Thyroid gland (tissue), 4 donors: ENCODE results near the gene LHFPL4. TPM values are rescaled to one million over a fixed set of nuclear protein-coding genes. Genes with fewer than 3 reads are reported as not detected.
"Not testable (repeated sequence)": the region's sequence is repeated elsewhere in the genome, so short reads cannot be mapped to it uniquely, and the experiment has no call there.

Experiments
- DNase-seq, 2 donors: peaks; one replicate each; pipeline ENCODE4 v3.0.0-alpha.2; 2019
- H3K27ac ChIP-seq, 3 donors: fragments of 200-600 bp; sonication (generic); 1 replicate in 2 of 3; 2 replicates in 1 of 3; pipeline ENCODE4 v1.5.1; 2016 to 2019; ENCODE audit warnings: mild to moderate bottlenecking in 1 of 3, moderate library complexity in 1 of 3
- H3K27me3 ChIP-seq: fragments of 200-600 bp; sonication (generic); one replicate; pipeline ENCODE4 v1.5.1; 2019
- H3K36me3 ChIP-seq, 2 donors: fragments of 200-600 bp; sonication (generic); one replicate each; pipeline ENCODE4 v1.5.1; 2016 to 2019
- H3K4me1 ChIP-seq, 2 donors: fragments of 200-600 bp; sonication (generic); one replicate each; pipeline ENCODE4 v1.5.1; 2017 to 2019
- H3K4me3 ChIP-seq, 3 donors: fragments of 200-600 bp; sonication (generic); replicated peaks in 1 of 3; 1 replicate in 2 of 3; 2 replicates in 1 of 3; pipeline ENCODE4 v1.5.1; 2016; ENCODE audit warnings: mild to moderate bottlenecking in 1 of 3
- H3K9me3 ChIP-seq: fragments of 200-600 bp; sonication (generic); one replicate; pipeline ENCODE4 v1.5.1; 2017
- POLR2A ChIP-seq, 2 donors: fragments of 450-650 bp; IDR thresholded peaks; one replicate each; pipeline ENCODE4 v1.6.1; 2017; ENCODE audit warnings: antibody characterized with exemption in 2 of 2, mild to moderate bottlenecking in 2 of 2, moderate library complexity in 1 of 2
- WGBS, 2 donors: methylation state at CpG; one replicate each; pipeline ENCODE4 v1.1.5; 2017; 5-methylcytosine and 5-hydroxymethylcytosine counted together
- intact Hi-C: fragments of 100-400 bp; cut with DNase I; formaldehyde crosslinking; loops from one replicate; pipeline ENCODE4 v1.15.1; 2023
- total RNA-seq, 4 donors: library from RNA; depleted of rRNA; stranded (reverse); fragments of >200 nt; gene quantifications; one replicate each; pipeline ENCODE4 v1.2.3, GENCODE V29; 2016
- TF ChIP-seq, protein P1 (sequence below), 6 experiments: fragments of 200-600 bp in 3 of 6; fragments of 450-650 bp in 3 of 6; sonication (generic) in 3 of 6; IDR thresholded peaks; one replicate each; pipeline ENCODE4 v1.5.1; 2016 to 2019; ENCODE audit warnings: antibody characterized with exemption in 6 of 6, mild to moderate bottlenecking in 2 of 6, inconsistent platforms in 1 of 6, moderate library complexity in 1 of 6

Gene LHFPL4
- total RNA-seq, 4 donors from 2014 or later = 0.11 to 0.13 TPM; not detected in 2

DNA sequence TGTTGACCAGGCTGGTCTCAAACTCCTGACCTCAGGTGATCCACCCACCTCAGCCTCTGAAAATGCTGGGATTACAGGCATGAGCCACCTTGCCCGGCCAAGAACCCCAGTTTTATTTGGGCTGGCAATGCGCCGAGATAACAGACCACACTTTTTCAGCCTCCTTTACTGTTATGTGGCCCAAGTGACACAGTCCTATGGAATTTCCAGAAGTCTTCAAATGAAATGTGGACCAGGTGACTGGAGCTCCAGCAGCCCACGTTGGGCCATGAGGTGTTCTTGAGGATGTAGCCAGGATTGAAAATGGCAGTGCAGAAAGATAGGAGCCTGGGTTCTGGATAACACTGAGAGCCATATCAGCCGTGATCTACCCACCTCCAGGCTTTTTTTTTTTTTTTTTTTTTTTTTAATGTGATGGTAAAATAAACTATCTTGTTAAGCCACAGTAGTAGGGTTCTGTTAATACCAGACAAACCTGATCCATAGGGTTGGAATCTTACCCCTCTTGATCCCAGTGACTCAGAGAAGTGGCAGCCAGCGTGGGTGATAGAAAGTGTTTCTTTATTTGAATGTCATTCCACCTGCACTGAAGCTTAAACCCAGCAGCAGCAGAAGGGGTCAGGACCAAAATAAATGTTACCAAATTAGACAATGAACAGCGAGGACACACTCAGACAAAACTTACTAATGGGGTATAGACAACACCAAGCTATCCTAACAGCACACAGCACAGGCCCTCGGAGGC lies 55.6 kb downstream of the LHFPL4 start:
- H3K9me3 ChIP-seq = no peaks in the 10 kb centered on the region
- no peak overlapping the region for H3K27ac ChIP-seq
- H3K4me3 ChIP-seq = no peak overlapping the region
- intact Hi-C loops = no loop called here
- no peaks in the 10 kb centered on the region for H3K36me3 ChIP-seq
- H3K4me1 ChIP-seq = peaks cover 7 to 14% of the 10 kb centered on the region in 2 donors
- H3K27me3 ChIP-seq = no peaks in the 10 kb centered on the region
- WGBS, 2 donors = 79 to 85% methylated on average over 7 to 8 of the region's 8 CpGs
- TF ChIP-seq, protein P1, sequence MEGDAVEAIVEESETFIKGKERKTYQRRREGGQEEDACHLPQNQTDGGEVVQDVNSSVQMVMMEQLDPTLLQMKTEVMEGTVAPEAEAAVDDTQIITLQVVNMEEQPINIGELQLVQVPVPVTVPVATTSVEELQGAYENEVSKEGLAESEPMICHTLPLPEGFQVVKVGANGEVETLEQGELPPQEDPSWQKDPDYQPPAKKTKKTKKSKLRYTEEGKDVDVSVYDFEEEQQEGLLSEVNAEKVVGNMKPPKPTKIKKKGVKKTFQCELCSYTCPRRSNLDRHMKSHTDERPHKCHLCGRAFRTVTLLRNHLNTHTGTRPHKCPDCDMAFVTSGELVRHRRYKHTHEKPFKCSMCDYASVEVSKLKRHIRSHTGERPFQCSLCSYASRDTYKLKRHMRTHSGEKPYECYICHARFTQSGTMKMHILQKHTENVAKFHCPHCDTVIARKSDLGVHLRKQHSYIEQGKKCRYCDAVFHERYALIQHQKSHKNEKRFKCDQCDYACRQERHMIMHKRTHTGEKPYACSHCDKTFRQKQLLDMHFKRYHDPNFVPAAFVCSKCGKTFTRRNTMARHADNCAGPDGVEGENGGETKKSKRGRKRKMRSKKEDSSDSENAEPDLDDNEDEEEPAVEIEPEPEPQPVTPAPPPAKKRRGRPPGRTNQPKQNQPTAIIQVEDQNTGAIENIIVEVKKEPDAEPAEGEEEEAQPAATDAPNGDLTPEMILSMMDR (IDR thresholded peaks at IDR 0.05) = no peak
- no peak for TF ChIP-seq POLR2A (IDR thresholded peaks at IDR 0.05)
- no peak for DNase-seq

DNA sequence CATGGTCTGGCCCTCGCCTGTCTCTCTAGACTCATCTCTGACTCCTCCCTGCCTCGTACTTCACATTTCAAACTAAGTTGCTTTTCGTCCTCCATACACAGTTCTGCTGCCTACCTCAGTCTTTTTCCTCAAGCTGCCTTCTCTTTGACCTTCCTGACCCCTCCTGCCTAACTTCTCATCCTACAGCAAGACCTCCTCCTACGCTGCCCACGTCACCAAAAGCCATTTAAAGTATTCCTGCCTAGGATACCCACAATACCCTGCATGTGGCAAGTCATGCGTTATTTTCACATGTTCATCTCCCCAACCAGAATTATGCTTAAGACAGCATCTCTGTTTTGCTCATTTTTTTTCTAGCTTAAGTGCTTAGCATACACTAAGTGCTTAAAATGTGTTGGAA lies 56.7 kb downstream of the LHFPL4 start:
- H3K4me3 ChIP-seq = no peak overlapping the region
- no peaks in the 10 kb centered on the region for H3K9me3 ChIP-seq
- H3K4me1 ChIP-seq = peaks cover 7 to 14% of the 10 kb centered on the region in 2 donors
- 77 to 79% methylated on average over 6 of the region's 6 CpGs for WGBS, 2 donors
- intact Hi-C loops = no loop called here
- no peaks in the 10 kb centered on the region for H3K27me3 ChIP-seq
- no peak for DNase-seq
- H3K27ac ChIP-seq = no peak overlapping the region
- no peak for TF ChIP-seq POLR2A (IDR thresholded peaks at IDR 0.05)
- TF ChIP-seq, protein P1 (IDR thresholded peaks at IDR 0.05) = no peak
- H3K36me3 ChIP-seq = no peaks in the 10 kb centered on the region

DNA sequence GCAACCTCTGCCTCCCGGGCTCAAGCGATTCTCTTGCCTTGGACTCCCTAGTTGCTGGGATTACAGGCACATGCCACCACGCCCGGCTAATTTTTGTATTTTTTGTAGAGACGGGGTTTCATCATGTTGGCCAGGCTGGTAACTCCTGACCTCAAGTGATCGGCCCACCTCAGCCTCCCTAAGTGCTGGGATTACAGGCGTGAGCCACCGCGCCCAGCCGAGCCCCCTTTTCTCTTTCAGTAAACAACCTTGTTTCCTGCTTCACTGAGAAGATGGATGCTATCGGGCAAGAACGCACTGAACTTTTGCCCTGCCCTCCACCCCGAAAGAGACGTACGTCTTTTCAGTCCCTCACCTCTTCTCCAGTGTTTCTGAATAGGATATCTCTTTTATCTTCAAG lies 59.6 kb downstream of the LHFPL4 start:
- H3K4me3 ChIP-seq, H3K27me3 ChIP-seq, H3K4me1 ChIP-seq, H3K27ac ChIP-seq, intact Hi-C loops, H3K9me3 ChIP-seq, DNase-seq, H3K36me3 ChIP-seq: not testable (repeated sequence)
- 90 to 97% methylated on average over 15 of the region's 15 CpGs for WGBS, 2 donors

DNA sequence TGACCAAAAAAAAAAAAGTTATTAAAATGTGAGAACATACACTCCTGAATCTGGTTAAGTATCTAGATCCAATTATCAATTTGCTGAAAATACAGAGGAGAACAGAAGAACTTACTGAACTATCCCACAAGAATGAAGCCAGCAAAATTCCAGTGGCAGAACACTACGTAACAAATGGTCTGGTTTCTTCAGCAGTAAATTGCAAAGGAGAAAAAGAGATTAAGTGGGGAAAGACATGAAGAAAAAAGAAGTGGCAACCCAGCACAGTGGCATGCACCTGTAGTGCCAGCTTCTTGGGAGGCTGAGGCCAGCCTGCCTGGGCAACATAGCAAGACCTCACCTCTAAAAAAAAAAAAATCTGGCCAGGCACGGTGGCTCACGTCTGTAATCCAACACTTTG lies 62.1 kb downstream of the LHFPL4 start:
- DNase-seq = no peak
- Histone ChIP-seq H3K9me3 (no peaks in the 10 kb centered on the region), H3K36me3 (no peaks in the 10 kb centered on the region), H3K4me1 (no peaks in the 10 kb centered on the region), H3K27me3 (no peaks in the 10 kb centered on the region), H3K4me3 (no peak overlapping the region), H3K27ac (no peak overlapping the region)
- 70 to 72% methylated on average over 3 of the region's 3 CpGs for WGBS, 2 donors
- TF ChIP-seq POLR2A (IDR thresholded peaks at IDR 0.05) = no peak
- TF ChIP-seq, protein P1 (IDR thresholded peaks at IDR 0.05) = no peak
- intact Hi-C loops = no loop called here

DNA sequence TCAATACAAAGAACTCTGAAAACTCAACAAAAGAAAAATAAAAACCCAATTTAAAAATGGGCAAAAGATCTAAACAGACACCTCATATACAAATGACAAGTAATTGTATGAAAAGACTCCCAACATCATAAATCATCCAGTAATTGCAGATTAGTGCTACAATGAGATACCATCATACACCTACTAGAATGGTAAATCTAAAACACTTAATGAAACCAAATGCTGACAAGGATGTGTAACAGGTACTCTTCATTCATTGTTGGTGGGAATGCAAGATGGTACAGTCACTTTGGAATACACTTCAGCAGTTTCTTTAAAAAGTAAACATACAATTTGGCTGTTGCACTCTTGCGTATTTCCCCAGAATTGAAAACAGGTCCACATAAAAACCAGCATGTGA lies 68.4 kb downstream of the LHFPL4 start:
- Histone ChIP-seq H3K9me3 (no peaks in the 10 kb centered on the region), H3K27ac (no peak overlapping the region), H3K27me3 (no peaks in the 10 kb centered on the region), H3K36me3 (peaks cover 11 to 14% of the 10 kb centered on the region in 2 donors), H3K4me1 (no peaks in the 10 kb centered on the region), H3K4me3 (no peak overlapping the region)
- intact Hi-C loops = no loop called here
- WGBS, 2 donors = 98% methylated on average over 1 of the region's 1 CpG
- DNase-seq = no peak
- no peak for TF ChIP-seq POLR2A (IDR thresholded peaks at IDR 0.05)
- TF ChIP-seq, protein P1 (IDR thresholded peaks at IDR 0.05) = no peak
